Upper lobe of left lung (tissue), 4 donors: Measurements from ENCODE around the gene RERE.

ENCODE experiments used
- POLR2A ChIP-seq, 4 donors: fragments of 450-650 bp; IDR thresholded peaks; one replicate each; pipeline ENCODE4 v1.5.1; 2016 to 2017; ENCODE audit warnings: antibody characterized with exemption in 4 of 4, mild to moderate bottlenecking in 2 of 4
- POLR2AphosphoS5 ChIP-seq, 2 donors: sonication (generic); formaldehyde crosslinking; IDR thresholded peaks; one replicate each; pipeline ENCODE4 v1.5.1; 2017; ENCODE audit warnings: antibody characterized with exemption in 2 of 2

- TF ChIP-seq POLR2A (IDR thresholded peaks at IDR 0.05) (no peak), POLR2AphosphoS5 (IDR thresholded peaks at IDR 0.05) (no peak)
Observed at GRCh38 chr1:8752411-8752810, 65.0 kb downstream of the RERE start.
